Esophagus squamous epithelium (tissue), 5 donors: ENCODE results near the gene SMNDC1. TPM values are rescaled to one million over a fixed set of nuclear protein-coding genes. Genes with fewer than 3 reads are reported as not detected.

Experiments
- DNase-seq: peaks from one replicate; lab custom pipeline; 2025; lab: John Stamatoyannopoulos, UW
- H3K27ac ChIP-seq, 4 donors: fragments of 200-600 bp; sonication (generic); one replicate each; pipeline ENCODE4 v1.5.1; 2016 to 2019; ENCODE audit warnings: mild to moderate bottlenecking in 1 of 4
- H3K27me3 ChIP-seq, 4 donors: fragments of 200-600 bp; sonication (generic); 1 replicate in 3 of 4; 2 replicates in 1 of 4; pipeline versions ENCODE4 v1.5.1 to v1.6.0; 2017 to 2021; ENCODE audit warnings: antibody characterized with exemption in 1 of 4
- H3K36me3 ChIP-seq, 3 donors: fragments of 200-600 bp; sonication (generic); one replicate each; pipeline ENCODE4 v1.5.1; 2016 to 2019
- H3K4me1 ChIP-seq, 3 donors: fragments of 200-600 bp; sonication (generic); one replicate each; pipeline ENCODE4 v1.5.1; 2017 to 2019
- H3K4me3 ChIP-seq, 4 donors: fragments of 200-600 bp; sonication (generic); 1 replicate in 3 of 4; 2 replicates in 1 of 4; pipeline ENCODE4 v1.5.1; 2016 to 2019; ENCODE audit warnings: mild to moderate bottlenecking in 2 of 4, moderate library complexity in 1 of 4
- H3K9me3 ChIP-seq, 3 donors: fragments of 200-600 bp; sonication (generic); one replicate each; pipeline ENCODE4 v1.5.1; 2016 to 2019
- POLR2A ChIP-seq, 4 donors: fragments of 450-650 bp; IDR thresholded peaks; one replicate each; pipeline ENCODE4 v1.6.1; 2017; ENCODE audit warnings: antibody characterized with exemption in 4 of 4, mild to moderate bottlenecking in 4 of 4, moderate library complexity in 3 of 4
- WGBS, 2 donors: methylation state at CpG; one replicate each; pipeline ENCODE4 v1.1.5; 2018; 5-methylcytosine and 5-hydroxymethylcytosine counted together
- intact Hi-C: fragments of 100-400 bp; cut with DNase I; formaldehyde crosslinking; loops from one replicate; pipeline ENCODE4 v1.15.0; 2022
- total RNA-seq, 4 donors: library from RNA; depleted of rRNA; stranded (reverse); fragments of >200 nt; gene quantifications; one replicate each; pipeline ENCODE4 v1.1.0, GENCODE V29; 2016
- TF ChIP-seq, protein P1 (sequence below), 6 experiments: fragments of 450-650 bp in 4 of 6; fragments of 200-600 bp in 2 of 6; sonication (generic) in 2 of 6; IDR thresholded peaks; one replicate each; pipeline ENCODE4 v1.5.1; 2016 to 2019; ENCODE audit warnings: antibody characterized with exemption in 6 of 6, mild to moderate bottlenecking in 4 of 6, moderate library complexity in 4 of 6
- donor health status: DM: yes; HTN: yes; CAD: no.

SMNDC1 gene
- total RNA-seq, 4 donors from 2014 or later: 9.5 to 13.9 (median 10.9) TPM

DNA sequence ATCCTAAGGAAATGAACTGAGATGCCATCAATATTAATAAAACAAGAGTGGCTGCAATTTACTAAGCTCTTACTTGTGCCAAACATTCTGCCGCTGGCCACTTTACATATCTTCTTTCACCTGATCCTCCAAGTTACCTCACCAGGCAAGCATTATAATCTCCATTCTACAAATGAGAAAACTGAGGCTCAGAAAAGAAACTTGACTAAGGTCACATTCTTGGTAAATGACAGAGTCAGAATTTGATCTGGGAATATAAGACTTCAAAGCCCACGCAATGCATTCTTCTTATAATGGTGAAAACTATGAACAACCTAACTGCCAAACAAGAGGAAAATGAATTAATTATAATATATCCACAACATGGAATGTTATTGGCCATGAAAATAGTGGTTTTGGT, 46.1 kb upstream of the SMNDC1 start:
- WGBS, 2 donors: 98 to 100% methylated on average over 2 of the region's 2 CpGs
- Histone ChIP-seq H3K36me3 (no peaks in the 10 kb centered on the region), H3K27me3 (no peaks in the 10 kb centered on the region), H3K4me3 (no peak overlapping the region), H3K4me1 (peaks cover 0 to 34% (median 16%) of the 10 kb centered on the region in 3 donors), H3K9me3 (no peaks in the 10 kb centered on the region), H3K27ac (no peak overlapping the region)
- DNase-seq: no peak
- TF ChIP-seq POLR2A (IDR thresholded peaks at IDR 0.05): no peak
- TF ChIP-seq, protein P1, sequence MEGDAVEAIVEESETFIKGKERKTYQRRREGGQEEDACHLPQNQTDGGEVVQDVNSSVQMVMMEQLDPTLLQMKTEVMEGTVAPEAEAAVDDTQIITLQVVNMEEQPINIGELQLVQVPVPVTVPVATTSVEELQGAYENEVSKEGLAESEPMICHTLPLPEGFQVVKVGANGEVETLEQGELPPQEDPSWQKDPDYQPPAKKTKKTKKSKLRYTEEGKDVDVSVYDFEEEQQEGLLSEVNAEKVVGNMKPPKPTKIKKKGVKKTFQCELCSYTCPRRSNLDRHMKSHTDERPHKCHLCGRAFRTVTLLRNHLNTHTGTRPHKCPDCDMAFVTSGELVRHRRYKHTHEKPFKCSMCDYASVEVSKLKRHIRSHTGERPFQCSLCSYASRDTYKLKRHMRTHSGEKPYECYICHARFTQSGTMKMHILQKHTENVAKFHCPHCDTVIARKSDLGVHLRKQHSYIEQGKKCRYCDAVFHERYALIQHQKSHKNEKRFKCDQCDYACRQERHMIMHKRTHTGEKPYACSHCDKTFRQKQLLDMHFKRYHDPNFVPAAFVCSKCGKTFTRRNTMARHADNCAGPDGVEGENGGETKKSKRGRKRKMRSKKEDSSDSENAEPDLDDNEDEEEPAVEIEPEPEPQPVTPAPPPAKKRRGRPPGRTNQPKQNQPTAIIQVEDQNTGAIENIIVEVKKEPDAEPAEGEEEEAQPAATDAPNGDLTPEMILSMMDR (IDR thresholded peaks at IDR 0.05): no peak
- intact Hi-C loops: no loop called here

DNA sequence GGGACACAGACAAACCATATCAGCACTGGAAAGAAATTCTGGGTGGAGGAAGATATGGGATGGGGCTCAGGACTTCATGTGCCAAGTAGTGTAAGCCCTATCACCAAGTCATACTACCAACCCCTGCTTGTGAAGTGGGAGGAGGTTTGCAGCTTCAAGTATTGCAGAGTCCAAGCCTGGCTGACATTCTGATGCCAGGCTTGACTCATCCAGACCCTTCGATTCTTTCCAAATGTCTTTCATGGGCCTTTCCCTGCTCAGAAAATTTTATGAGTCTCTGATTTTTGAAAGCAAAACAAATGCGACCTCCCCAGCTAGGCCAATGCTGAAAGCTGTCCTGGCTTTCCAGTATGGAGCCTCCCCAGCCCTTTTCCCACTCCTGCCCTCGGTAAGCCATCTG, 45.1 kb upstream of the SMNDC1 start:
- 77 to 80% methylated on average over 3 of the region's 3 CpGs for WGBS, 2 donors

DNA sequence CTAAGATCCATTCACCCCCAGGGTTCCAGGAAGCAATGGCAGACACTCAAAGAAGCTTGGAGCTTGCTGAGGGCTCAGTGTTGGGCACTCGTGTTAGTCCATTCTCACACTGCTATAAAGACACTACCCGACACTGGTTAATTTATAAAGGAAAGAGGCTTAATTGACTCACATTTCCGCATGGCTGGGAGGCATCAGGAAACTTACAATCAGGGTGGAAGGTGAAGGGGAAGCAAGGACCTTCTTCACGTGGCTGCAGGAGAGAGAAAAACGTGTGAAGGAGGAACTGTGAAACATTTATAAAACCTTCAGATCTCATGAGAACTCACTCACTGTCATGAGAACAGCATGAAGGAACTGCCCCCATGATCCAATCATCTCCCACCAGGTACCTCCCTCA, 44.7 kb upstream of the SMNDC1 start:
- no peak overlapping the region for H3K27ac ChIP-seq
- TF ChIP-seq POLR2A (IDR thresholded peaks at IDR 0.05): no peak
- TF ChIP-seq, protein P1 (IDR thresholded peaks at IDR 0.05): no peak
- intact Hi-C loops: loop anchor here (10.0 kb wide), 1 partner anchor 205 kb away; no protein-coding TSS in a partner anchor
- peaks cover 0 to under 1% (median 0%) of the 10 kb centered on the region in 4 donors for H3K27me3 ChIP-seq
- H3K36me3 ChIP-seq: no peaks in the 10 kb centered on the region
- peaks cover 0 to 19% (median 12%) of the 10 kb centered on the region in 3 donors for H3K4me1 ChIP-seq
- no peak overlapping the region for H3K4me3 ChIP-seq
- 73 to 74% methylated on average over 5 of the region's 5 CpGs for WGBS, 2 donors
- DNase-seq: no peak
- no peaks in the 10 kb centered on the region for H3K9me3 ChIP-seq

More for the DNA sequence above, 45.1 kb upstream of the SMNDC1 start:
- intact Hi-C loops: loop anchor here (10.0 kb wide), 1 partner anchor 205 kb away; no protein-coding TSS in a partner anchor
- no peak for DNase-seq
- Histone ChIP-seq H3K4me1 (peaks cover 0 to 24% (median 16%) of the 10 kb centered on the region in 3 donors), H3K4me3 (no peak overlapping the region), H3K27ac (no peak overlapping the region), H3K9me3 (no peaks in the 10 kb centered on the region), H3K27me3 (no peaks in the 10 kb centered on the region), H3K36me3 (no peaks in the 10 kb centered on the region)
- no peak for TF ChIP-seq POLR2A (IDR thresholded peaks at IDR 0.05)
- TF ChIP-seq, protein P1 (IDR thresholded peaks at IDR 0.05): no peak

DNA sequence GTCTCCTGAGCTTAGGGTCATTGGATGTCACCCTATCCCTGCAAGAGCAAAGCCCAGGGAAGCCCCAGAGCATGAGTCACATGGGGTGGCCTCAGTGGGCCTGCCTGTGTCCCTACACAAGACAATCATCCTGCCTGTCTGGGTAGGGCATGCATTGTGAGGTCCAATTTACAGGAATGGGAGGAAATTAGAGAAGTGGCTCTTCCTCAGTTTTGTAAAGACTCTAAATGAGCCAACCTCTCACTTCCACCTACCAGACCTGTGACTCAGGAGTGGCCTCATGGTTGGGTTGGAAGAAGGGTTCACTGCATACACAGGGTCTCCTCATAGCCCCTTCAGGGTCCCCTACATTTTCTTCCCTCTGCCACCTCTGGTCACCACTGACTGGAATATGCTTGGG, 43.6 kb upstream of the SMNDC1 start:
- peaks cover 0 to 8% (median 0%) of the 10 kb centered on the region in 4 donors for H3K27me3 ChIP-seq
- no peaks in the 10 kb centered on the region for H3K9me3 ChIP-seq
- TF ChIP-seq, protein P1 (IDR thresholded peaks at IDR 0.05): no peak
- no peak for TF ChIP-seq POLR2A (IDR thresholded peaks at IDR 0.05)
- no peak overlapping the region for H3K4me3 ChIP-seq
- H3K36me3 ChIP-seq: no peaks in the 10 kb centered on the region
- peaks cover 0 to 9% (median 2%) of the 10 kb centered on the region in 3 donors for H3K4me1 ChIP-seq
- H3K27ac ChIP-seq: no peak overlapping the region
- DNase-seq: no peak
- intact Hi-C loops: loop anchor here (10.0 kb wide), 1 partner anchor 206 kb away; no protein-coding TSS in a partner anchor

DNA sequence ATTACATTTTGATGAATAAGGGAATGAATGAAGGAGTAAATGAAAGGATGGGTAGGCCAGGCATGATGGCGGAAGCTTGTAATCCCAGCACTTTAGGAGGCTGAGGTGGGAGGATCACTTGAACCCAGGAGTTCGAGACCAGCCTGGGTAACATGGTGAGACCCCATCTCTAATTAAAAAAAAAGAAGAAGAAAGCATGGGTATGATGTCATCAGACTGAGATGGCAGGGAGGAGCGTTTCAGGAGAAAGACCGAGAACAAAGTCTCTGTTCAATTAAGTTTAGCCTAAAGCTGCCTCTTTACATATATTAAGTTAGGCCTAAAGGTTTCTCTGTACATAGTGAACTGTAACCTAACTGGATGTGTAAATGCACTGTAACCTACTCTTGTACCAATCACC, 42.2 kb upstream of the SMNDC1 start:
- no peak overlapping the region for H3K27ac ChIP-seq
- WGBS, 2 donors: 89 to 97% methylated on average over 4 of the region's 4 CpGs

More for the DNA sequence above, 42.2 kb upstream of the SMNDC1 start:
- intact Hi-C loops: loop anchor here (10.0 kb wide), 1 partner anchor 208 kb away; no protein-coding TSS in a partner anchor
- TF ChIP-seq, protein P1 (IDR thresholded peaks at IDR 0.05): no peak
- no peak for TF ChIP-seq POLR2A (IDR thresholded peaks at IDR 0.05)
- no peak for DNase-seq
- H3K9me3 ChIP-seq: no peaks in the 10 kb centered on the region
- no peaks in the 10 kb centered on the region for H3K4me1 ChIP-seq
- no peak overlapping the region for H3K4me3 ChIP-seq
- H3K27me3 ChIP-seq: peaks cover 0 to 8% (median 0%) of the 10 kb centered on the region in 4 donors
- H3K36me3 ChIP-seq: no peaks in the 10 kb centered on the region
